Stimulated activated CD8-positive, alpha-beta memory T cell treated with anti-CD3 and anti-CD28 coated beads, Interleukin-12 subunit alpha, Interleukin-12 subunit beta, amount 100 ng/mL, for 24 hours (primary cell): ENCODE results near the gene KIAA0040.

Experiments used
- DNase-seq: peaks from one replicate; pipeline ENCODE4 v3.0.0-alpha.2; 2020; ENCODE audit errors: extremely low read depth

KIAA0040 gene

GRCh38 chr1:175200678-175201521 lies 8.3 kb upstream of the KIAA0040 start:
- DNase-seq: no peak

DNA sequence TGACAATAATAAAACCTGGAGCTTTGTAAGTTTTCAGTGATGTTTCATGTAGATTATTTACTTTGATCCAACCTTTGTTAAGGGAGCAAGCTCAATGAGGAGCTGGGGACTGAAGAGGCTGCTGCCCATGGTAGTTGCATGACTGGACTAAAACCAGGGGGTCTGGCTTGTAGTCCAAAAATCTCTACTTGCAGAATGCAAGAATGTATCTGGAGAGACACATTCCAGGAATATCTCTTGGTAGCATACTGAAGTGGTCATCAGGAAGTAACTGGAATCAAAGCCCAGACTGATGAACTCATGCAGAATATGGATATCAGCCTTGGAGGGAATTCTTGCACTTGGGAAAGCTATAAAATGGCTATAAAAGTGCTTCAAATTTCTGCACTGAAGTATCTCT lies 5.8 kb upstream of the KIAA0040 start:
- DNase-seq: no peak

- DNase-seq: no peak
Measured at GRCh38 chr1:175197531-175197930, 5.0 kb upstream of the KIAA0040 start.

DNA sequence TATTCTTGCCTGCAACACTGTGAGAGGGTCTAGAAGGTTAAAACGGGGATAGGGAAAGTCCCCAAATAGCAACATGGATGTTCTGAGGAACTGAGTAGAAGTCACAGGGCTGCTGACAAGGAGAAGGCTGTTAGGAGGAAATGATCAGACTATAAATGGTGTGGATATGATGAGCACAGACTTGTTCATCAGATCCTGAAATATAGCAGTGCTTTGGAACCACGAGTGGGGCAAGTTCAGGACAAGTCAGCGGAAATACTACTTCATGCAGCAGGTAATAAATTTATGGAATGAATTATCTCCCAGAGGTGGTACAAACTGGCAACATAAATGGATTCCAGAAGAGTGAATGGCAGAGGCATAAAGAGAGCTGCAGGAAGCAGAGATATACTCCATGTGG lies 3.2 kb upstream of the KIAA0040 start:
- no peak for DNase-seq

GRCh38 chr1:175195281-175195680 lies 2.7 kb upstream of the KIAA0040 start:
- no peak for DNase-seq

DNA sequence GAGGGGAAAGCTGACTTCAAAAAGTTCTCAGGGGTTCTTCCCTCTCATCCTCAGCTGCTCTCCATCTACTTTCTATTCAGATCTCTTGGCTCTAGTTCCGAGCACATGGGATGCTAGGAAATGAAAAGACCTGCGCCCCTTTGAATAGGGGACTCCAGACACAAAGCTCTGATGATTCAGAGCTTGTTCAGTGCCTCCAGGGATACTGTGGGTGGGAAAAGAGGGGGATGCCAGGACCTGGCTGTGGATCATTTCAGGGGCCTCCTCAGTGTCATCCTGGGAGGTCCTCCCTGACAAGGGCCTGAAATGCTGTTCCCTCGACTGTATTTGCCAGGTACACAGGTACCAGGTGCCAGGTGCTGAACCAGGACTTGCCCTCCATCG lies 943 bp upstream of the KIAA0040 start:
- no peak for DNase-seq

DNA sequence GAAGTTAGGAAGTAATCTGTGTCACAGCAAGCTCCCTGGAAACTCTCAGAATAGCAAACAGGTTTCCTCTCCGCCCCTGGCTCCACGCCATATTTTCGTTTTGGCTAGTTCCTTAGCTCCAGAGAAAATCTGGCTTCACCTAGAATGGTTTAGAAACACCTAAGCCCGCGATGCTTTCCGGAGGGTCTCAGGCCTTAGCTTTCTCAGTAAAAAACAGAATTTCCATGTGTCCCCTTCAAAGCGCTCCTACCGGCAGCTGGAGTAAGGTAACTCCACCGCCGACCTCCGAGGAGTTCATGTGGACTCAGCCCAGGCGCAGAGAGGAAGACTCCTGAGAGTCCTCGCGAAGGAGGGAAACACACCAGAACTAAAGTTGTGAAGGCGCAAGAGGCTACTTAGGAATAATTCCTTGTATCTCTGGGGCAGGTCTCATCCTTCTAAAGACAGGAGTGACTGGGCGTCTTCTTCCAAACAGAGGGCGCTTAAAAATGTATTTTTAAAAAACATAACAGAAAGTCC lies 406 bp downstream of the KIAA0040 start:
- DNase-seq: no peak

DNA sequence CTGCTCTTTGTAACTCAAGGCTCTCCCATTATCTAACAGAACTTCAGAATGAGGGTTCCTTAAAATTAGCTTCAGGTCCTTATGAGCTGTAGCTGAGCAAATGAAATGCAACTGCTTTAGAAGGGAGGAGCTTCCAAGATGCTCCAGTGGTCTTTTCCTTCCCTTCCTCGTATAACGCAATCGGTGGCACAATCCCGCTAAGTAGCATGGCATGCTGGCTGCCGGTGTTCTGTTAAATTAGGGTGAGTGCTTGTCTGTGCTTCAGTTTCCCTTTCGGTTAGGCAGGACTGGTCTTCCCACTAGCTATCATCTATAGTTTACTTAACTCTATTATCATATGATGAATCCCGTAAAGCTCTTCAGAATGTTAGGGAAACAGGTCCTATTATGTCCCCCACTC lies 917 bp downstream of the KIAA0040 start:
- no peak for DNase-seq

GRCh38 chr1:175188936-175189335 lies 3.6 kb downstream of the KIAA0040 start:
- DNase-seq: no peak

DNA sequence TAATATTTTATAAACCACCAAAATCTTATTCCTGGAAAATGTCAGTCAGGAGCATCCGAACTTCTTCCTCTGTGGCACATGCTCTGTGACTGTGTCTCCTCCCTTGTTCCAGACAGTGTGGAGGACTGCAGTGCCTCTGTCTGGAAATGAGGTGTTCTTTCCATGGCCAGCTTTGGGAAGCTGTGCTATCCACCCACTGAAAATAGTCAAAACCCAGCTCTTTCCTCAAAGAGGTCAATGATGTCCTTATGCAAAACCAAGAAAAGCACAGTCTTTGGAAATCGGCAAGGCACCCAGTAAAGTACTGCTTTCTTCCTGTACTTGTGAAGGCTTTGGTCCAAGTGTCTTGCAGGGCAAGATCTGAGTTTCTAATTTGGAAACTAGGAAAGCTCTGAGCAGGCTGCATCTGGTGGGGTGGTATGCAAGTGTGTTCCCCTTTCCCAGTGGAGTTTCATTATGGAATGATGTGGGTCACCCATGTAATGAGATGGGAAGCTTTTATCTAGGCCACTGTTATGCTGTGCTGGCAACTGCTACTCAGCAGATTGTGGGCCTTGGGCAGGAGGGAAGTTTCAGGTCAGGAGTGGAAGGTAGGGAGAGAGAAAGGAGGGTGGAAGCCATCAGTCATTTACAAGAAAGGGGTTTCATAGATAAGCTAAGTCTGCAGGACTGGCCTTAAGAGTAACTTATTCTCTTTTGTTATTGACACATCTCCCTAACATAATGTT lies 6.0 kb downstream of the KIAA0040 start:
- no peak for DNase-seq

DNA sequence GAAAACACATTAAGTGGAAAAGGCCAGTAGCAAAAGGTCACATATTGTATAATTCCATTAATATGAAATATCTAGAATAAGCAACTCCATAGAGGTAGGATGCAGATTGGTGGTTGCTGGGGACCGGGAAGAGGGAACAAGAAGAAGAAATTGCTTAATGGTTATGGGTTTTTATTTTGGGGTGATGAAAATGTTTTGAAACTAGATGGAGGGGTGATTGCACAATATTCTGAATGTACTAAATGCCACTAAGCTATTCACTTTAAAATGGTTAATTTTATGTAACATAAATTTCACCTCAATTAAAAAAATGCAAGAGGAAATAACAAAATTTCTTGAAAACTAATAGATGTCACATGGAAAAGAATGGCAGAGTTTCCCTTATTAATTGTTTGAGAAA lies 6.7 kb downstream of the KIAA0040 start:
- DNase-seq: no peak

- DNase-seq: no peak
Measured at GRCh38 chr1:175183586-175183985, 9.0 kb downstream of the KIAA0040 start.

- DNase-seq: no peak
Measured at GRCh38 chr1:175182201-175182746, 10.3 kb downstream of the KIAA0040 start.

DNA sequence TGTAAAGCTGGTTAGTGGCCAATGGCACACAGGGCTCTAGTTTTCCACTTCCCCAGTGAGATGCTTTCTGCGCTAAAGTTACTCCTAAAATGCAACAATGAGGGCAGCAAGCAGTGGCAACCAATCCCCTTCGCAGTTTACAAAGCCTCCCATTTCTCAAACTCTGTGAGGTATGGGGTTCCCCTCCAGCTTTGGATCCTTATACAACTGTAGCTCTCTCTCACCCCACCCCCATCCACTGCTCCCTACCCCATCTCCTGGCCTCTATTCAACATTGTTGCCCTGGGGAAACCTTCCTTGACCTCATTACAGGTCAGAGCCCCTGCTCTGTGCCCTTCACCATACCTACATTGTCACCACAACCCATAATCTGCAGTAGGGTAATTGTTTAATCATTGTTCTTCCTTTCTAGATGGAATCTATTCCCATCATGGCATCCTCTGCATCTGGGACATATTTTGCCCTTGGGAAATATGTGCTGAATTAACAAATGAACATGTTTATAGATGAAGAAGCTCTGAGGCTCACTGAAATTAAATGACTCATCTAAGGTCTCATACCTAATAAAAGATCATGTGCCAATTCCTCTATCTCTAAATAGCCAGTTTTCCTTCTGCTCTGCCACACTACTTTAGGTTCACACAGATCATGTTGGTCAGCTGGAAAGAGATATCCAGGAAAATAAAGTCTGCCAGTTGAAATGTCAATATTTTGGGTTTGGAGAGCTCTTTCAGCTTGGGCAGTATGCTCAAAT lies 12.6 kb downstream of the KIAA0040 start:
- DNase-seq: no peak

DNA sequence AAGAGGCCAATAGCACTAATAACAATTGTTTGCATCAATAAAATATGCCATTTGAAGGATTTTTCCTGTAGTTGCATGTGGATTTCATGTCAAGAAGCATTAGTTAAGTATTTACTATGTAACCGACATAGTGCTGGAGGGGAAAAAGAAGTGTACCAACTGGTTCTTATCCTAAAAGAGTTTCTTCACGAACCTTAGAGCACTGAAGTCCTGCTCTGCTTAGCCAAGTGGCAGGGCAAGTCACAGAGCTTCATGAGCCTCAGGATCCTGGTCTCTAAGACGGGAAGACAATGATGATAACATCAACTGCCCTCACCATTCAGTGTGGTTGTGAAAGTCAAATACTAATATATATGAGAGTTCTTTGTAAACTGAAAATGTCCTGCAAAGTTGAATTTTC lies 14.1 kb downstream of the KIAA0040 start:
- no peak for DNase-seq

DNA sequence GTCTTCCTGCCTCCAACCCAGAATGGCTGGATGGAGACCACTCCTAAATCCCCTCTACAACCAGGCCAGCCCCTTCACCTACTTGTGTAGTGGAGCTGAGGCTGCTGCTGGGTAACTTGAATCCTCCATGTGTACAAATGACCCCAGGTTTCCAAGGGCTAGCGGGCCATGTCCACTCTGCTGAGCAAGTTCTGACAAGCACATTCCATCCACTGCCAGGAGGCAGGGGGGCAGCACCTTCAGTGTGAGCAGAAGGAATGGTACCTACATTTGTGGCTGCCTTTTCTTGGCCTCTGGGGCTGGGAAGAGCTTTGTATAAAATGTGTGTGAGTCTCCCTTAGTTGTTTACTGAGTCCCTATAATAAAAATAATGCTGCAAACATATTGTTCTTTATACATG lies 14.5 kb downstream of the KIAA0040 start:
- DNase-seq: no peak

DNA sequence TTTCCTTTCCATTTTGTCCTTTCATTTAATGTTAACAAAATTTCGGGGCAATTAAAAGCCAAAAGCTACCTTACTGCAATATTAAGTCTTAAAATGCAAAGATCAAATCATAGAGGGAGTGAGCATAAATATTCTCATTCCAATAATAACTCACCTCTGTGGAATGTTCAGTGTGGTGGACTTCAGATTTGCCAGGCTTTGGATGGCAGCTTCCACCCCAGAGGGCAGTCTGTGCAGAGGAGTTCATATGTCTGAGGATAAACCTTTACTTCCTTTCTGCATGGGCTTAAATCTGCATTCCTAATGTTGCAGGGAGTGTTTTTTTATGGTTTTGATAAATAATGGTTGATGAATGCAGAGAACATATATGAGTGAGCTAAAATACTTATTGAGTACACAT lies 16.3 kb downstream of the KIAA0040 start:
- no peak for DNase-seq

- DNase-seq: no peak
Measured at GRCh38 chr1:175174309-175175102, 18.1 kb downstream of the KIAA0040 start.

- no peak for DNase-seq
Measured at GRCh38 chr1:175173531-175173930, 19.0 kb downstream of the KIAA0040 start.

GRCh38 chr1:175172503-175172902 lies 20.1 kb downstream of the KIAA0040 start:
- no peak for DNase-seq
